Glutamatergic neuron (in vitro differentiated cells): ENCODE data around the gene TMEM266. TPM values are rescaled to one million over a fixed set of nuclear protein-coding genes. Genes with fewer than 3 reads are reported as not detected.

Source experiments
- DNase-seq: peaks from one replicate; pipeline ENCODE4 v3.0.0; 2022
- H3K27ac Mint-ChIP-seq: one replicate; pipeline ENCODE4 v1.8.0; 2020; ENCODE audit warnings: mild to moderate bottlenecking, mixed read lengths, inconsistent platforms; ENCODE audit not compliant: unreplicated experiment
- H3K27me3 Mint-ChIP-seq: one replicate; pipeline ENCODE4 v1.8.0; 2020; ENCODE audit warnings: mild to moderate bottlenecking, moderate library complexity, mixed read lengths, inconsistent platforms; ENCODE audit not compliant: unreplicated experiment
- H3K36me3 Mint-ChIP-seq: one replicate; pipeline ENCODE4 v1.8.0; 2020; ENCODE audit warnings: mild to moderate bottlenecking, mixed read lengths, inconsistent platforms; ENCODE audit not compliant: unreplicated experiment
- H3K4me1 Mint-ChIP-seq: one replicate; pipeline ENCODE4 v1.8.0; 2020; ENCODE audit warnings: mild to moderate bottlenecking, low read depth, mixed read lengths, inconsistent platforms; ENCODE audit not compliant: unreplicated experiment
- H3K4me3 Mint-ChIP-seq: one replicate; pipeline ENCODE4 v1.8.0; 2020; ENCODE audit warnings: mild to moderate bottlenecking, mixed read lengths, inconsistent platforms; ENCODE audit not compliant: unreplicated experiment
- H3K9me3 Mint-ChIP-seq: one replicate; pipeline ENCODE4 v1.8.0; 2020; ENCODE audit warnings: mild to moderate bottlenecking, moderate library complexity, mixed read lengths, inconsistent platforms; ENCODE audit not compliant: unreplicated experiment
- CTCF ChIP-seq: fragments of 200-600 bp; sonication (generic); IDR thresholded peaks from one replicate; pipeline ENCODE4 v1.5.0; 2021; ENCODE audit not compliant: partially characterized antibody, unreplicated experiment
- total RNA-seq: library from RNA; stranded (reverse); fragmentation: NEBNext Ultra II Directional; extraction: Animal tissue kit (Norgen Biotek cat#: 25700); gene quantifications from one replicate; pipeline ENCODE4 v1.2.1, GENCODE V29; 2021; ENCODE audit not compliant: unreplicated experiment

TMEM266 gene
- total RNA-seq, 1 donor from 2014 or later: 1.3 TPM

- DNase-seq: no peak
- Mint-ChIP-seq H3K9me3 (peaks cover 8% of the 10 kb centered on the region), H3K36me3 (peaks cover 10% of the 10 kb centered on the region), H3K27me3 (peaks cover 4% of the 10 kb centered on the region), H3K27ac (no peak overlapping the region), H3K4me1 (peaks cover 9% of the 10 kb centered on the region), H3K4me3 (no peak overlapping the region)
- TF ChIP-seq CTCF: no peak
Measured at GRCh38 chr15:76206325-76206976, 146.7 kb downstream of the TMEM266 start.

GRCh38 chr15:76208084-76208785, 148.4 kb downstream of the TMEM266 start:
- peaks cover 9% of the 10 kb centered on the region for H3K4me1 Mint-ChIP-seq
- TF ChIP-seq CTCF: no peak
- H3K9me3 Mint-ChIP-seq: peaks cover 4% of the 10 kb centered on the region
- peaks cover 10% of the 10 kb centered on the region for H3K36me3 Mint-ChIP-seq
- H3K27me3 Mint-ChIP-seq: peaks cover 4% of the 10 kb centered on the region
- DNase-seq: no peak
- H3K4me3 Mint-ChIP-seq: no peak overlapping the region
- no peak overlapping the region for H3K27ac Mint-ChIP-seq

- Mint-ChIP-seq H3K36me3 (peaks cover 10% of the 10 kb centered on the region), H3K27ac (no peak overlapping the region), H3K4me1 (peaks cover 9% of the 10 kb centered on the region), H3K4me3 (no peak overlapping the region), H3K27me3 (peaks cover 4% of the 10 kb centered on the region), H3K9me3 (peaks cover 4% of the 10 kb centered on the region)
- DNase-seq: no peak
- TF ChIP-seq CTCF: no peak
Measured at GRCh38 chr15:76208786-76209424, 149.1 kb downstream of the TMEM266 start.

- no peak for DNase-seq
- no peak for TF ChIP-seq CTCF
- H3K27me3 Mint-ChIP-seq: peaks cover 4% of the 10 kb centered on the region
- no peak overlapping the region for H3K4me3 Mint-ChIP-seq
- peaks cover 9% of the 10 kb centered on the region for H3K4me1 Mint-ChIP-seq
- H3K27ac Mint-ChIP-seq: no peak overlapping the region
- H3K9me3 Mint-ChIP-seq: peaks cover 4% of the 10 kb centered on the region
- H3K36me3 Mint-ChIP-seq: peaks cover 10% of the 10 kb centered on the region
Measured at GRCh38 chr15:76209523-76209922, 149.7 kb downstream of the TMEM266 start.

GRCh38 chr15:76209942-76210341, 150.2 kb downstream of the TMEM266 start:
- no peak for DNase-seq
- H3K4me3 Mint-ChIP-seq: no peak overlapping the region
- peaks cover 4% of the 10 kb centered on the region for H3K27me3 Mint-ChIP-seq
- TF ChIP-seq CTCF: no peak
- peaks cover 3% of the 10 kb centered on the region for H3K9me3 Mint-ChIP-seq
- H3K4me1 Mint-ChIP-seq: peaks cover 9% of the 10 kb centered on the region
- H3K27ac Mint-ChIP-seq: no peak overlapping the region
- H3K36me3 Mint-ChIP-seq: peaks cover 9% of the 10 kb centered on the region
